Vagina (tissue), 2 donors: ENCODE data around the gene GAS7.

Experiments used
- POLR2A ChIP-seq, 2 donors: fragments of 450-650 bp; IDR thresholded peaks; one replicate each; pipeline ENCODE4 v1.6.1; 2017; ENCODE audit warnings: antibody characterized with exemption in 2 of 2, mild to moderate bottlenecking in 2 of 2, moderate library complexity in 2 of 2
- POLR2AphosphoS5 ChIP-seq, 2 donors: sonication (generic); formaldehyde crosslinking; IDR thresholded peaks; one replicate each; pipeline ENCODE4 v1.9.0; 2017; ENCODE audit warnings: antibody characterized with exemption in 2 of 2, mild to moderate bottlenecking in 2 of 2, low read depth in 1 of 2; ENCODE audit not compliant: insufficient read depth in 1 of 2
- TF ChIP-seq, protein P1 (sequence below), 3 experiments: fragments of 450-650 bp in 2 of 3; fragments of 200-600 bp in 1 of 3; sonication (generic) in 1 of 3; IDR thresholded peaks; one replicate each; pipeline ENCODE4 v1.5.1; 2017 to 2019; ENCODE audit warnings: antibody characterized with exemption in 3 of 3, mild to moderate bottlenecking in 2 of 3, moderate library complexity in 2 of 3

DNA sequence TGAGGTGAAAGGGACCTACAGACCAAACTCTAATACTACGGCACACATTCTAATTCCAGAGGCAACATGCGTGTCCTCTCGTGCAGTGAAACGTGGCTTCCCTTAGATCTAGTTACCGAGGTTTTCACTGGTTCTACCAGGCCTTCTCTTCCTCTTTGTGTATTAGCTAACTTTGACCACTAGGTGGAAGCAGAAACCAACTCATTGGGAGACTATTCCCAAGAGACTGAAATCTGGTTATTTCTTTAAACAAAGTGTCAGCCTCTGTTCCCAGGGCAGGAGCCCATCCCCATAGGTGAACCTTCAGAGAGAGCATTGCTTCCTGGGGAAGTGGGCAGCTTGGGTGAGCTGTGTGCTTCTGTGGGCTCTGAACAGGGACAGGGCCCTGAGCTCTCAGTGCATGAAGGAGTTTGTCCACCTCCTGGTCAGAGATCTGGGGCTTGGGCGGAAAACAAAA lies 273.6 kb downstream of the GAS7 start:
- TF ChIP-seq, protein P1, sequence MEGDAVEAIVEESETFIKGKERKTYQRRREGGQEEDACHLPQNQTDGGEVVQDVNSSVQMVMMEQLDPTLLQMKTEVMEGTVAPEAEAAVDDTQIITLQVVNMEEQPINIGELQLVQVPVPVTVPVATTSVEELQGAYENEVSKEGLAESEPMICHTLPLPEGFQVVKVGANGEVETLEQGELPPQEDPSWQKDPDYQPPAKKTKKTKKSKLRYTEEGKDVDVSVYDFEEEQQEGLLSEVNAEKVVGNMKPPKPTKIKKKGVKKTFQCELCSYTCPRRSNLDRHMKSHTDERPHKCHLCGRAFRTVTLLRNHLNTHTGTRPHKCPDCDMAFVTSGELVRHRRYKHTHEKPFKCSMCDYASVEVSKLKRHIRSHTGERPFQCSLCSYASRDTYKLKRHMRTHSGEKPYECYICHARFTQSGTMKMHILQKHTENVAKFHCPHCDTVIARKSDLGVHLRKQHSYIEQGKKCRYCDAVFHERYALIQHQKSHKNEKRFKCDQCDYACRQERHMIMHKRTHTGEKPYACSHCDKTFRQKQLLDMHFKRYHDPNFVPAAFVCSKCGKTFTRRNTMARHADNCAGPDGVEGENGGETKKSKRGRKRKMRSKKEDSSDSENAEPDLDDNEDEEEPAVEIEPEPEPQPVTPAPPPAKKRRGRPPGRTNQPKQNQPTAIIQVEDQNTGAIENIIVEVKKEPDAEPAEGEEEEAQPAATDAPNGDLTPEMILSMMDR (IDR thresholded peaks at IDR 0.05): peak; percentile 54 to 92 (median 67)
- TF ChIP-seq POLR2A (IDR thresholded peaks at IDR 0.05) (no peak), POLR2AphosphoS5 (IDR thresholded peaks at IDR 0.05; ENCODE audit: insufficient read depth in 1 of 2, low read depth in 1 of 2) (no peak)
